Fibroblast of the aortic adventitia (primary cell): ENCODE data around the gene MOB2. TPM values are rescaled to one million over a fixed set of nuclear protein-coding genes. Genes with fewer than 3 reads are reported as not detected.
"Not testable (repeated sequence)": the region's sequence is repeated elsewhere in the genome, so short reads cannot be mapped to it uniquely, and the experiment has no call there.

ENCODE experiments used
- DNase-seq: peaks from one replicate; pipeline ENCODE4 v3.0.0-alpha.2; 2010; ENCODE audit warnings: low read depth
- H3K4me3 ChIP-seq: 2 replicates; pipeline ENCODE4 v1.5.1; 2011; ENCODE audit warnings: low read depth, mild to moderate bottlenecking, control low read depth, low read length, moderate library complexity
- CTCF ChIP-seq: IDR thresholded peaks from 2 replicates; pipeline ENCODE4 v1.5.1; 2011; ENCODE audit warnings: mild to moderate bottlenecking, low read length, control low read depth, inconsistent platforms; ENCODE audit not compliant: insufficient read depth
- total RNA-seq: library from RNA; depleted of rRNA; stranded (reverse); fragments of >200 nt; gene quantifications from 2 replicates; pipeline ENCODE4 v1.2.3, GENCODE V29; 2012; ENCODE audit warnings: low replicate concordance

Gene MOB2
- total RNA-seq, 1 donor = 13.9 TPM

GRCh38 chr11:1514336-1515061, 27.9 kb upstream of the MOB2 start:
- no peak for TF ChIP-seq CTCF
- no peak overlapping the region for H3K4me3 ChIP-seq
- DNase-seq = no peak

- no peak for DNase-seq
- TF ChIP-seq CTCF = no peak
- no peak overlapping the region for H3K4me3 ChIP-seq
These were observed 27.0 kb upstream of the MOB2 start for GRCh38 chr11:1513326-1514296.

GRCh38 chr11:1512531-1513258, 26.1 kb upstream of the MOB2 start:
- H3K4me3 ChIP-seq, DNase-seq: not testable (repeated sequence)

- H3K4me3 ChIP-seq = no peak overlapping the region
- no peak for TF ChIP-seq CTCF
- DNase-seq = no peak
These were observed 25.4 kb upstream of the MOB2 start for GRCh38 chr11:1511937-1512496.

- no peak overlapping the region for H3K4me3 ChIP-seq
- DNase-seq = no peak
- TF ChIP-seq CTCF = no peak
These were observed 24.3 kb upstream of the MOB2 start for GRCh38 chr11:1510928-1511327.

DNA sequence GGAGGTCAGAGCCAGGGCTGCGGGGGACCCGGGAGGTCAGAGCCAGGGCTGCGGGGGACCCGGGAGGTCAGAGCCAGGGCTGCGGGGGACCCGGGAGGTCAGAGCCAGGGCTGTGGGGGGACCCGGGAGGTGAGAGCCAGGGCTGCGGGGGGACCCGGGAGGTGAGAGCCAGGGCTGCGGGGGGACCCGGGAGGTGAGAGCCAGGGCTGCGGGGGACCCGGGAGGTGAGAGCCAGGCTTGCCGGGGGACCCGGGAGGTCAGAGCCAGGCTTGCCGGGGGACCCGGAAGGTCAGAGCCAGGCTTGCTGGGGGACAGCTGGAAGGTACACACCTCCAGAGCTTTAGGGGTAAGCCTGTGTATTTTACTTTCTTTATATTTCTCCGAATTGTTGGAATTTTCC, 23.8 kb upstream of the MOB2 start:
- not testable (repeated sequence) for H3K4me3 ChIP-seq, DNase-seq

- no peak for TF ChIP-seq CTCF
- no peak overlapping the region for H3K4me3 ChIP-seq
- DNase-seq = no peak
These were observed 23.2 kb upstream of the MOB2 start for GRCh38 chr11:1509626-1510255.
